Stimulated activated naive CD8-positive, alpha-beta T cell treated with anti-CD3 and anti-CD28 coated beads, Interleukin-15, Interleukin-2, amounts not matched to agents 100 U/mL and 50 U/mL, for 24 hours (primary cell): Measurements from ENCODE around the gene PI4KA.
A peak's percentile ranks its signal among the peaks of the same experiment; 100 is the strongest.

ENCODE experiments used
- ATAC-seq: fragments of 150-1000 bp; cut with Tn5 transposase; one replicate; pipeline ENCODE4 v1.10.0; 2021
- DNase-seq: peaks from one replicate; pipeline ENCODE4 v3.0.0; 2021

PI4KA gene

GRCh38 chr22:20816559-20816958, 42.1 kb downstream of the PI4KA start:
- ATAC-seq = no peak
- DNase-seq = no peak

- no peak for ATAC-seq
- no peak for DNase-seq
Measured at GRCh38 chr22:20815477-20816050, 43.0 kb downstream of the PI4KA start.

DNA sequence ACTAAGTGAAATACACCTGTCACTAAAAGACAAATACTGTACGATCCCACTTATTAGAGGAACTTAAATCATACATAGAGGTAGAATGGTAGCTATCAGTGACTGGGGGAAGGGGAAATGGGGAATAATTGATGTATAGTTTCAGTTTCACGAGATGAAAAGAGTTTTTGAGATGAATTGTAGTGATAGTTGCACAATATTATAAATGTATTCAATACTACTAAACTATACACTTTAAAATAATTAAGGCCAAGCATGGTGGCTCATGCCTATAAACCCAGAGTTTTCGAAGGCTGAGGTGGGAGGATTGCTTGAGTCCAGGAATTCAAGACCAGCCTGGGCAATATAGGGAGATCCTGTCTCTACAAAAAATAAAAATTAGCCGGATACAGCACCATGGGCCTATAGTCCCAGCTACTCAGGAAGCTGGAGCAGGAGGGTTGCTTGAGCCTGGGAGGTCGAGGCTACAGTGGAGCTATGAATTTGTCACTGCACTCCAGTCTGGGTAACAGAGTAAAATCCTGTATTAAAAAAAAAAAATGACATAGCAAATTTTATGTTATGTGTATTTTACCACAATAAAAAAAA, 44.3 kb downstream of the PI4KA start:
- ATAC-seq (no peak), DNase-seq (no peak)

- no peak for DNase-seq
- ATAC-seq = no peak
Measured at GRCh38 chr22:20813056-20813455, 45.6 kb downstream of the PI4KA start.

- no peak for DNase-seq
- no peak for ATAC-seq
Measured at GRCh38 chr22:20811971-20812660, 46.5 kb downstream of the PI4KA start.

DNA sequence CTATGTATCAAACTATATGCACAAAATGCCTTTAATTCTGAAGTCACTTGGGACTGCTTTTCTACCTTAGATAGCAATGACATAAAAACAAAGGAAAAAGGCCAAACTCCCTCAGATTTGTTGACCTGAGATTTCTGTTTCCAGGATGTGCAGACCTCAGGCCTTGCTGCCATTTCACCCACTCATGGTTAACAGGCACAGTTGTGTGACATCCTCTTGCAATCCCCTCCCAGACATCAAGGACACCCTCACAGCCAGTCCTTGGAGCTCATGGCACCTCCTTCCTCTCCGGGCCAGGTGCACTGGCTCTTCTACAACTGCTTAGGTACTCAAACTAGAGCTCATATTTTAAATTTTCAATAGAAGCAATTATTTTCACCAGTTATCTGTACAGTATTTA, 47.4 kb downstream of the PI4KA start:
- no peak for DNase-seq
- peak; percentile 33 for ATAC-seq

DNA sequence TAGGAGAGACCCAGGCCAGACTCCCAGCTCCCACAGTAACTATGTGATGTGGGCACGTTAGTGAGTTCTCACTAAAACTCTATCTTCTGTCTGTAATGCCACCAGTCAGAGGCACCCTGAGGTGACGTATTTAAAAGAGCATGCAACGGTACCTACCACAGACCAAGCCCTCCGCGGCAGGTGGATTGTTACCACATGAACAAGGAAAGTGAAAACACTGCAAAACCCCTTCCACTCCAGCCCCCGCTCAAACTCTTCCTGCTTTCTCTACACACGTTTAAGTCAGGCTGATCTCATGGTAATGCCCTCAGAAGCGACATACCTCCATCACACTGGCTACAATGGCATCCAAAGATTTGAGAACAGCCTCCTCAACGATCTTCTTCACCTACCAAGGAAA, 48.0 kb downstream of the PI4KA start:
- peak; percentile 29 for DNase-seq
- ATAC-seq = peak; percentile 79

DNA sequence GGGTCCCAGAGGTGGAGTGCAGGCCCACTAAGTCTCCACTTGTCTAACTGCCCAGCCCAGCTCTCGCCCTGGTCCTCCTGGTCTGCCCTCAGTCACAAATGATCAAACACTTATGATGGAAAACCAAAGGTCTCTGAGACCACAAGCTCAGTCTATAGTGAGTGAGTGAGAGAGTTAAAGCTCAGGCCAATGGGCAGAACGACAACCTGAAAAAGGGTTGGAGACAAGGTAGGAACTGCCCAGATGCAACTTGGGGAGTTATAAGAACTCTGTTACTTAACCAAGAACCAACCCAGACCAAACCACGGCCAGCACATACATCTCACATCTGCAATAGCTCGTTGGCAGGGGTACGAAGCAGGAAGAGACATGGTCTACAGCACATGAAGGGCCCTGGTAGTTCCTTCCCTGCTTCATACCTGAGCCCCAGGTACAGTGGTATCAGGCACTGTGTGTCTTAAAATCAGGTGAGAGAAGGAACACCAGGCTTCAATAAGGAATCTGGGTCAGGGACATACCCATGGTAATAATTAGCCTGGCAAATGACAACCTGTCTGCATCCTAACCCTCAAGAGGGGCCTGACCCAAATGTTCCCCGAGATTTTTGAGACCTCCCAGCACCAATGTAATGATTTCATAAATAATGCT, 48.9 kb downstream of the PI4KA start:
- ATAC-seq = no peak
- no peak for DNase-seq

- no peak for ATAC-seq
- no peak for DNase-seq
Measured at GRCh38 chr22:20808844-20809243, 49.8 kb downstream of the PI4KA start.

- no peak for ATAC-seq
- DNase-seq = no peak
Measured at GRCh38 chr22:20807315-20807752, 51.3 kb downstream of the PI4KA start.

GRCh38 chr22:20805972-20806471, 52.6 kb downstream of the PI4KA start:
- ATAC-seq = no peak
- no peak for DNase-seq

DNA sequence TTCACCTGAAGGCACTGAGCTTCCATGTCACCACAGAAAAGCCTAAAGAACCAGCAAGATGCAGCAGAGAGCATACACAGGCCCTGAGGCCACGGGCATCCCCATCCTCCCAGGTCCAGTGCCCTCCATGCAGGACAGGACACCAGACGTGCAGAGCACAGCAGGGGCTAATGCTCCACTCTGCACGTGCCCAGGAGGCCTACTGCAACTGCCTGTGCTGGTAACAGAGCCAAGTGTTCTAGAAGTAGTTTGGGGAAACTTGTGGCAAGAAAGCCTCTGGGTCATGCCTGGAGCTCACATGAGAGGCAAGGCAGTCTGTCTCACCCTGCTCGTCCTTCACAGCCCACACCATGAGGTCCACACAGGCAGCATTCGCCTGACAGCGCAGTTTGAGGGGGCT, 54.0 kb downstream of the PI4KA start:
- ATAC-seq = no peak
- no peak for DNase-seq

GRCh38 chr22:20803696-20804324, 54.8 kb downstream of the PI4KA start:
- no peak for ATAC-seq
- peak; percentile 52 for DNase-seq

DNA sequence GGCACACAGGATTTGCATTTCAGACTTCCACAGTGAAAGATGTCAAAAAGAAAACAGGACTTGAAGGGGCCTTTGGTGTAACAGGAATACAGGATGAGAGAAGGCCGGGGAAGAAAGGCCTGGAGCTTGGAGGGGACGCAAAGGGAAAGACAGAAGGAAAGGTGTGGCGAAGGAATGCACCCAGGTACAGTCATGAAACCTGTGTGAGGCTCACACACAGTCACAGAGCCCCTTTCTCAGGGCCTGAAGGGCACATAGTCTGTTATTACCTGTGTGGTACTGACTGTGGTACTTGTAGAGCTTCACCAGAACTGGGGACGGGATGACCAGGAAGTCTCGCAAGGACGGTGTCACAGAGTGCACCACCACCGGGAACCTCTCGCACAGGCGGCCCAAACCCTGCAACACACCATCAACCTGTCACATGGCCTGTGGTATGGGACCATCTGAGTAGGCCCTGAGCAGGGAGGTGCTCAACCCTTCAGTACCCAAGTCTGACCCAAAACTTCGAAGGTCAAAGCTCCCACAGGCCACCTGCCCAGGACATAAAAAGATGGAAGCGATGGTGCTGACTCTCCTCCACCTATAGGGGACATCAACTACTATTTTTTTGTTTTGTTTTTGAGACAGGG, 55.6 kb downstream of the PI4KA start:
- DNase-seq (no peak), ATAC-seq (no peak)

GRCh38 chr22:20802452-20802851, 56.2 kb downstream of the PI4KA start:
- DNase-seq = no peak
- ATAC-seq = no peak

DNA sequence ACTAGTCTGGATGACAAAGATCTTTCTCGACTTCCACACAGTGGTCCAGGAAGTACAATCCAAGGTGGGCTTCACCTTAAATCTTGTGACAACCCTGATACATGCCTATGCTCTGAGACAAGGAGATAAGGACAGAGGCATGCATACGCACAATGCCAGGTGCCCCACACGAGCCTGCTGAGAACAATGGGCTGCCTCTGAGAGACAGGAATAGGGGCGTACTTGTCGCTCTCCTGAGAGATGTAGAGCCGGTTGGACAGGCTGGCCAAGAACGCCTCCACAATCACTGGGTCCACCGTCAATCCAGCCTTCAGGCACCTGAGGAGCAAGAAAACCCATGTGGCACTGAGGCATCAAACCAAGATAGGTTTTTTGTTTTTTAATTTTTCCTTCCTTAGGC, 59.2 kb downstream of the PI4KA start:
- DNase-seq = no peak
- no peak for ATAC-seq

GRCh38 chr22:20798974-20799373, 59.6 kb downstream of the PI4KA start:
- DNase-seq (no peak), ATAC-seq (no peak)

- DNase-seq = no peak
- ATAC-seq = no peak
Measured at GRCh38 chr22:20798218-20798617, 60.4 kb downstream of the PI4KA start.

DNA sequence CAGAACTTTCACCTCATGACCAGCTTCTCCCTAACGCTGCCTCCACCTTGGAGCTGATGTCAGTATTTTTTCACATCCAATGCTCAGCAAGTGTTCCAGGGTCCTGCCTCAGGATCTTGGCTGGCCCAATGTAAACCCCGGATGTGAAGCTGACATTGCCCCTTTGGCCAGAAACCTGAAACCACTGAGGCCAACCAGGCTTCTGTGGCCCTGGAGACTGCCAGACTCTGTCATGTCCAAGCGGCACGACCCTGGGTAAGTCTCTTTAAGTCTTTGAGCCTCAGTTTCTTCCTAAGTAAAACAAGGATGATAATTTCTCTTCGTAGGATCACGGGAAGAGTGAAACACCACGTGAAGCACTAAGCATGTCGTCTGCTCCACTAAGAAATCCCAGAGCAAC, 61.9 kb downstream of the PI4KA start:
- DNase-seq = no peak

DNA sequence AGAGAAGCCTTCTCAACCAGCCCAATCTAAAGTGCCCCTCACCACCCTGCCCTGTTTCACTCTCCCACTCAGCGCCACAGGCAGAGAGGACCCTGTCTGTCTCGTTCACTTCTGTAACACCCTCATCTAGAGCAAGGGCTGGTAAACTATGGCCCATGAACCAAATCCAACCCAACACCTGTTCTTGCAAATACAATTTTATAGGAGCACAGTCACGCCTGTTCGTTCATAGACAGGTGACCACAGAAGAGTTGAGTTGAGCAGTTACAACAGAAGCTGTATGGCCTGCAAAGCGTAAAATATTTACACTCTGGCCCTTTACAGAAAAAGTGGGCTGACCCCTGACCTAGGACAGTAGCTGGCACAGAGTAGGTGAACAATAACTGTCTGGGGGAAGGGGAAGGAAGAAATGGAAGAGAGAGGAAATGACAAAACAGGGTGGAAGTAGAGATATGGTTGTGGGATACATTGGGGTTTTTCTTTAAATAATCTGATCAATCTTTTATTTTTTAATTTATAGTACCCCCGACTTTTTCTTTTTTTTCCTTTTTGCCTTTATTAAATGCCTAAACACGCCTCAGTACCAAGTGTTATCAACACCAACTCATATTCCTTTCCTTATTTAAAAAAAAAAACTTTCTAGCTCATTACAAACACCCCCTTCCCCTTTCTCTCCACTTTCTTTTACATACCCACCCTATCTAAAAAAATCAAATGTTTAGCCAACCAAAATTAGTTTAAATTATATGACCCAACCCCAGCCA, 63.8 kb downstream of the PI4KA start:
- ATAC-seq (no peak), DNase-seq (no peak)

More for the DNA sequence above, 61.9 kb downstream of the PI4KA start:
- no peak for ATAC-seq
